ENCODE results near the gene FBXW7.

The FBXW7 gene

DNA sequence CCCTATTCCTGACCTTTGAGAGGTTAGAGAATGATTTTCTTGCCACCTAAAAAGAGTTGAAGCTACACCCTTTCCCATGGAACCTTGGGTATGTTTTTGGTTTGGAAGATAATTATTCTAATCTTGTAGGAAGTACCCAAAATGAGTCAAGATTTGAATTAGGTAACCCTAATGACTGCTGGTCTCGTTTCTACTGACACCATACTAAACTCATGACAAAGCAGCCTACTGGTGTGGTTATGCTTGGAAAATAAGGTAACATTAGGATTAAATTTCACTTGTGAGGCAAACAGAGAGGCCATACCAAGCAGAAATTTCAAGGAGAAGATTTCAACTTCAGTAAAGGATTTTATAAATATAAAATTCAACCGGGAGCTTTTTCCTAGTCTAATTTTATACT, 107.9 kb downstream of the FBXW7 start:
- DNase-seq (ENCODE audit: low spot score), result no peak

DNA sequence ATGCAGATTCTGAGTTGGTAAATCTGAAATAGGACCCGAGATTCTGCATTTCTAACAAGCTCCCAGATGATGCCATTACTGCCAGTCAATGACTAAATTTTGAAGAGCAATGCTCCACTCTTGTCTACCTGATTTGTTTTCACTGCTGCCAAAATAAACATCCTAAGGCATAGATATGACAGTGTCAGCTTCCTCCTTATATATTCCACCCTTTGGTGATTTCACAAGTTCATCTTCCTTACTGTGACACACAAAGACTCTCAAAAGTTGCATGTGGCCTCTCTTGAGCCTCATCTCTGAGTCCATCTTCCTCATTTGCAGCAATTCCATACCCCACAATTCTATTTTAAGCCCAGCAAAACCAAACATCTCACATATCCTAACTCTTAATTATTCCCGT, 110.9 kb downstream of the FBXW7 start:
- DNase-seq (ENCODE audit: low spot score), result no peak

DNA sequence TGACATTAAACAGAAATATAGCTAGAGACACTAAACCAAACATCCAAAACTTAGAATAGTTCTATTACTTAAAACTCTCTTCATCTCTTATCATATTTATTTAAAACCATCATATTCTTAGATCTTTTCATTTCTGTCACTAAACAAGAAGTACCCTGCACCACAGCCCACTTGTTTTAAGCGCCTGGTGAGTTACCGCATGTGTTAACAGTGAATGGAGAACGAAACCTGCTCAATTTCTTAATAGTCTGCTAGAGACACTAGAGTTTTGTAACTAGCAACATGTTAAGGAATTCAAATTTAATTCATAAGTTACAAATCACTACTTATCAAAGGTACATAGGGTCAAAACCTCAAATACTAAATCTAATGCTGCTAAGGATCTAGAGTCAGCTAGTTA, 111.5 kb downstream of the FBXW7 start:
- DNase-seq (ENCODE audit: low spot score), result no peak

DNA sequence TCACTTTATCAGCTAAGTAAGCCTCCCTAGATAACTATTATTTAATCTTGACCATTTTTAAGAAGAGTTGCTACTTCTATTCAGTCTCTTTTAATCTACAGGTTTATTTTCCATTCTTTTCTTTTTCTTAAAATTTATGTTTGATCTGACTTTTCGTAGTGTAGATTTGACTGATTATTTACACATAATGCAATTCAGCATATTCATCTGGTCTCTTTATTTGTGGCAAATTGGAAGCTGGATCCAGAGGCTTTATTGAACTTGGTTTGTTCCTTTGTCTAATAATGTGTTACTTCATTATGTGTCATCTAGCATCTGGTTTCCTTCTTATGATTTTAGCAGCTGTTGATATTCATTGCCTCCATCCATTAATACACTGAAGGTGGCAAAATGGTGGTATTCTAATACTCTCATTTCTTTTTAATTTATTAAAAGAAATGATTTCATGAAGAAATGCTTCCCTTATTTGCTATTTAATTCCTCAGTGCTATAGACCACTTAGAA, 113.0 kb downstream of the FBXW7 start:
- DNase-seq (ENCODE audit: low spot score), result no peak

DNA sequence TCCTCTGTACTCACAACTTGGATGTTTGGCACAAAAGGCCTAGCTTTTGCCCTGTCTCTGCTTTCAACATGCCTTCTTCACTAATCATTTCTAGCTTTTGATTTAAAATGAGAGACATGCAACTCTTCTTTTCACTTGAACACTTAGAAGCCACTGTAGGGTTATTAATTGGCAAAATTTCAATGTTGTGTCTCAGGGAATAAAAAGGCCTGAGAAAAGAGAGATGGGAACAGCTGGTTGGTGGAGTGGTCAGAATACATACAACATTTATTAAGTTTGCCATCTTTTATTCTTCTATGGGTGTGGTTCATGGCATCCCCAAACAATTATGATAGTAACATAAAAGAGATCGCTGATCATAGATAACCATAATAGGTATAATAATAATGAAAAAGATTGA, 114.3 kb downstream of the FBXW7 start:
- no peak for DNase-seq (ENCODE audit: low spot score)

DNA sequence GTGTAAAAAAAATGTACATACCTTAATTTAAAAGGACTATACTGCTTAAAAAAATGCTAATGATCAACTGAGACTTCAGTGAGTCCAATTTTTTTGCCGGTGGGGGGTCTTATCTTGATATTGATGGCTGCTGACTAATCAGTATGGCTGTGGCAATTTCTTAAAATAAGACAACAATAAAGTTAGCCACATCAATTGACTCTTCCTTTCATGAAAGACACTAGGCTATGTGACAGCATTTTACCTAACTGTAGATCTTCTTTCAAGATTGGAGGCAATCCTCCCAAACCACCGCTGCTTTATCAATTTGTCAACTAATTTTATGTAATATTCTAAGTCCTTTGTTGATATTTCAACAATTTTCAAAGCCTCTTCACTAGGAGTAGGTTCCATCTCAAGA, 116.1 kb downstream of the FBXW7 start:
- no peak for DNase-seq (ENCODE audit: low spot score)

DNA sequence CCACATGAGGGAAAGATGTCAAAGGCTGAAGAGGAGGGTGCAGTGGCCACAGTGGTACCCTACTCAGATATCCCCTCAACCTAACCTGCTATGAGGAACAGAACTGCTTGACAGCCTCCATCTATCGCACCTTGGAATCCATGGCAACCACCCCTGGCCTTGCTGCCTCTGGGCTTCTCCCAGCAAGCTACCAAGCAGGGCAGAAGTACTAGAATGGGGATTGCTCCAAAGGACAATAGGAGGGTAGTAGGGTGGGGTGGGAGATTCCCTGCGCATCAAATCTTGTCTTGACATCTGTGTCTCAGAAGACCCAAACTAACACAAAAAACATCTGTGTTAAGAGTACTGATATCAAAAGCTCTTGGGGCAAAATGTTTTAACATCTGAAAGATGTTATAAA, 118.2 kb downstream of the FBXW7 start:
- no peak for DNase-seq (ENCODE audit: low spot score)

DNA sequence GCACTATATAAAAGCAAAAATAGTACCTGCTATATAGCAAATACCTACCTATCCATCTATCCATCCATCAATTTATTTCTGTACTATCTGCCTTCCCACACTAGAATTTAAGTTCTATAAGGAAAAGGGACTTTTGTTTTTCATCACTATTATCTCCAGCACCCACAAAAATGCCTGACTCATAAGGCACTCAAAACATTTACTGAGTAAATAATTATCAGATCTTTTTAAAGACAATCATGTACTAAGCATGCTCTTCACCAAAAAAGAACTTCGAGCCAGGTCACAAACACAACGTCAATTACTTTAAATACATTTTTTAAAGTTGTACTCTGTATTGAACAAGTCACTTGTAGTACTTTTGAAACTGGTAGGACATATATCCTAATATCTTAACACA, 119.9 kb downstream of the FBXW7 start:
- DNase-seq (ENCODE audit: low spot score), result no peak

DNA sequence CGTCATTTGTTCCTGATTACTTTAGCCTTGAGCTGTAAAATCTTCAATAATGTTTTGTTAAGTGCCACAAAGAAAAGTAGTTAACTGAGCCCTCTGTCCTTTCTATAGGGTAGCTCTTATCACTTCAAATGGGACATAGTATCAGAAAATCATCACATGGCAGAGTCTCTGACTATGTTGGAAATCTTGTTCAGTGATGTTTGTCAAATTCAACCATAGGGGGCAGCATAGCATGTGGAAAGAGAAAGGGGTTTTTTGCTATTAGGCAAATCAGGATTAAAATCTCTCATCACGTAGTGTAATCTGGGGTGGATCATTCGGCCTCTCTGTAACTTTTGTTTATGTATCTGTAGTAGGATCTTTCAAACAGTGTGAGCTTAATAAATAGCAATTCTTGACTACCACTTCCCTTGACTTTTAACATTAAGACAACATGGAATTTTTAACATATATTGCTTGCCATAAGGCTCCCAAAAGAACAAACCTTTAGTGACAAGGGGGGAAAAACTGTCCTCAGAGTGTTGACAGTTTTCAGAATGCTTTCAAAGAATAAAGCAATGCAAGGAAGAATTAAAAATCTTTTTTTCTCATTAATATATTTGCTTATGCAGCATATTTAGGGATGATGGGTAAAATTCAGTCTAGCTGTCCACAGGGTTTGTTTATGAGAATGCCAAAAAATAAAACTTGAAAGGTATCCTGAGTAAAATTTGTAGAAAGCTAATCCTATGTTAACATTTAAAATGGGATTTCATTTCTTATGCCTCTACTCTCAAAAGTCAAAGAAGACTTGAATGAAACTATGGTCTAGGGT, 127.2 kb downstream of the FBXW7 start:
- peak; percentile 60 for DNase-seq (ENCODE audit: low spot score)

DNA sequence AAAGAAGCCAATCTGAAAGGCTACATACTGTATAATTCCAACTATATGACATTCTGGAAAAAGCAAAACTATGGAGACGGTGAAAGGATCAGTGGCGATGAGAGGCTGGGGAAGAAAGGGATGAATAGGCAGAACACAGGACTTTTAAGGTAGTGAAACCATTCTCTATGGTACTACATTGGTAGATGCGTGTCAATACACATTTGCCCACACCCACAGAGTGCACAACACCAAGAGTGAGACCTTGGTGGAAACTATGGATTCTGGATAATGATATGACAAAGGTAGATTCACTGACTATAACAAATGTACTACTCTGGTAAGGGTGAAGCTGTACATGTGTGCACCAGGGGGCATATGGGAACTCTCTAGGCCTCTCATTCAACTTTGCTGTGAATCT, 134.5 kb downstream of the FBXW7 start:
- no peak for DNase-seq (ENCODE audit: low spot score)

DNA sequence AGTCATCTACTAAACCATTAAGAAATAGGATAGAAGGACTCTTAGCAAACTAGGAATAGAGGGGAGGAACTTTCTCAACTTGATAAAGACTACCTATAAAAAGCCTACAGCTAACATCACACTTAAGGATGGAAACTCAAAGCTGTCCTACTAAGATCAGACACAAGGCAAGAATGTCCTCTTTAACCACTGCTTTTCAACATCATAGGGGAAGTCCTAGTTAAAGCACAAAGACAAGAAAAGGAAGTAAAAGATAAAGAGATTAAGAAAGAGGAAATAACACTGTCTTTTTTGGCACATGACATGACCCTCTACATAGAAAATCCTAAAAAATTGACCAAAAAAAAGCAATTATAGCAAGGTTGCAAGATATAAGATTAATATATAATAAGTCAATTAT, 136.6 kb downstream of the FBXW7 start:
- DNase-seq (ENCODE audit: low spot score), result no peak

DNA sequence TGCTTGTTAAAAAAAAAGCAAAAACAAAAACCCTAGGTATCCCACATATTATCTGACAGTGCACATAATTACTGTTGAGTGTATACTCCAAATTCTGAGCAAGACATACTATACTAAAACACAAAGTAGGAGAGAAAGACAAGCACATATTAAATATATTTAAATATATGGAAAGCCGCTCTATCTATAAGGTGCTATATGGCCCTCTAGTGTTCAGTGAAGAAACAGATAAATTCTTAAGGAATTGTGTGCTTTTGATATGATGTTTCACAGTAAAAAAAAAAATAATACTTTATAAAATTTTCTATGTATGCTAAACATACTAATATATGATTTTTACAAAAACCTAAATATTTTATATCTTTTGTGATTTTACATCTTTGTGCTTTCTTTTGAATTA, 137.8 kb downstream of the FBXW7 start:
- DNase-seq (ENCODE audit: low spot score), result no peak

DNA sequence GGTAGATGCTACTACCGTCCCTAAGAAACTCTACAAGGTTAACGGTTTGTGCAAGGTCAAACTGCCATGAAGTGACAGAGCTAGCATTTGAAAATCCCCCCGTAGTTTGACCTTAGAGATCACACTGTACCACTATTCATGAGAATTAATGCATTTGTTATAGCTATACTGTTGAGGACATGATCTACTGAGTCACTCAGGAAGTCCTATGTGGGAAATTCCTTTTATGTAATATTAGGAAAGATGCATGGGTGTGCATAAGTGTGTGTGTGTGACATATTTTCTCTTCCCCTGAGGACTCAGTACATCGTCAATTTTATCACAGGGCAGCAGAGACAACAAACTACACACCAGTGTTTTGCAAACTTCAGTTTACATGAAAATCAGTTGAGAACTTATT, 141.1 kb downstream of the FBXW7 start:
- no peak for DNase-seq (ENCODE audit: low spot score)

DNA sequence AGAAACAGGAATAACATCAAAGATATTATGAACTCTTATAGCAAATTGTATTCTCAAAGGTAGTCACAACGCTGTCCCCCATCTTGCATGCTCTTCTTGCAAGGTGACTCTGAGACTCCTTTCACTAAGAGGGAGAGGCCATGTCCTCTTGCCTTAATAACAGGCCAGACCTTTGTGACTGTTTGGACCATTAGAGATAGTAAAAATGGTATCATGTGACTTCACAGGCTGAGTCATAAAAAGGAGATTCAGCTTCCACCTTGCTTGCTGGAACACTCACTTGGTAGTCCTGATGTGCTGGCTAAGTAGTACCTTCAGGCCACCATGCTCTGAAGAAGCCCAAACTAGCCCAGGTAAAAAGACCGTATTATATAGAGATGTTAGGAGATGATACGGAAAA, 143.8 kb downstream of the FBXW7 start:
- no peak for DNase-seq (ENCODE audit: low spot score)

DNA sequence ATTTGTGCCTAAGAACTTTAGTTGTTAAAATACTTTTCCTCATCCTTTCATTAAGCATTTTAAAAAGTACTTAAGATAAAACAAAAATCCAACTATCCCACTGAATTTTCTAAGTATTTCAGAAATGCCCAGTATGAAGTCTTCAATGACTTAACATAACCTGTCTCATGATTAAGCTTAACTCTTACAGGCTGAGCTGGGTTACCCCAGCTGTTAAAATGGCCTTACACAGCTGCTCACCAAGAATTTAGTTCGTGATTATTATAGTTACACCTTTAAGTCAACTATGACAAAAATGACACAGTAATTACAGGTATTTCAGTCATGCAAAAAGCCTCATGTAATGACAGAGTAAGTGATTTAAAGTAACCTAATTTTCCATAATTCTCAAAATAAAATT, 145.7 kb downstream of the FBXW7 start:
- no peak for DNase-seq (ENCODE audit: low spot score)

DNA sequence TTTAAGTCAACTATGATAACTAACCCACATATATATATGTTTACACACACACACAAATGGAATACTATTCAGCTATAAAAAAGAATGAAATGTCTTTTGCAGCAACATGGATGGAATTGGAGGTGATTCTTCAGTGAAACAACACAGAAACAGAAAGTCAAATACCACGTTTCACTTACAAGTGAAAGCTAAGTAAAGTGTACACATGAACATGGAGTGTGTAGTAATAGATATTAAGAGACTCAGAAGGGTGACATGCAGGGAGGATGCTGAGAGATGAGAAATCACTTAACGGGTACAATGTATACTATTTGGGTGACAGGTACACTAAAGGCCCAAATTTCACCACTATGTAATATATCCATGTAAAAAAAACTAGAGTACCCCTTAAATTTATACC, 146.5 kb downstream of the FBXW7 start:
- DNase-seq (ENCODE audit: low spot score), result no peak

DNA sequence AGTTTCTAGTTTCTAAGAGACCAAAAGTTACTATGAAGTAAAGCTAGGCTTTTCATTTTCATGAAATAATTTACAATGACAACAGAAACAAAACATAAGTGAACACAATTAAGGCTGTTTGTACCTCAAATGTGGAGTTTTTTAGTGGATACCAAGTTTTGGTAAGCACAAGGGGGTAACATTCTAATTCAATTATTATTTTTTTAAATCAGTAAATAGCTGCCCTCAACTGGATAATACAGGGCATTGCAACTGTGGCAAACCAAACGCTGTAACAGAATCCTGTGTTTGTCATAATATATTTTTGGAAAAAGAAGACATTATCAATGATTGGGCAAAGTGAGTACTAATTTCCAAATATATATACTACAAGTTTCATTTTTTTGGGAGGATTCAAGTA, 150.3 kb downstream of the FBXW7 start:
- no peak for DNase-seq (ENCODE audit: low spot score)

DNA sequence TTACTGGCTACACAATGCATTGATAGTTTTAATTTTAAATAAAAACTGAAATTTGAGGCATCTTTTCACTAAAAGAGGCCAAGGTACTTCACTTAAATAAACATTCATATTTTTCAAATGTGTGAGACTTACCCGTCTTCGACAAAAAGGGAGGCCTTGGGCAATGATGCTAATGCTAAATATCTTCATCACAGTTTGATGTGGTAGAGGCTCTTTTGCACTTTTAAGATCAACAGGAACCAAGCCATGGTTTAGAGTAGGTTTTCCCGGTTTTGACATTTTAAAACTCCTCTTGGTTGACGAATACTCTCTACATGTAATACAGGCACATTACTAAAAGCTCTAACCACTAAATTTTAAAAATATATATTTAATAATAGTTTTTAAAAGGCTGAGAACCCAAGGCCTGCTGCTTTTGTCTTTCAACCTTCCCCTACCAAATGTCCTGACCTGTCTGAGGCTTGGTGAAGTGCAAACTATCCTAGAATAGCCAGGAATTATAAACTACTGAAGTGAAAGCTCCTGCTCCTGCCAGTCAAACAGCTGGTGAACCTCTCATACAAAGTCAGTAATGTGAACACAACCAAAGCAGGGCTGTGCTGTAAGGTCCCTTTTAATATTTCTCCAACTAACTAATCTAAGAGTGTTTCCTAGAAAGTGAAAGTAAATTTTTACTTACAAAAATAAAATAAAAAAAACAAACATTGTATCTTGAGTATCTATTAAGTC, 153.7 kb downstream of the FBXW7 start:
- DNase-seq (ENCODE audit: low spot score), result no peak

DNA sequence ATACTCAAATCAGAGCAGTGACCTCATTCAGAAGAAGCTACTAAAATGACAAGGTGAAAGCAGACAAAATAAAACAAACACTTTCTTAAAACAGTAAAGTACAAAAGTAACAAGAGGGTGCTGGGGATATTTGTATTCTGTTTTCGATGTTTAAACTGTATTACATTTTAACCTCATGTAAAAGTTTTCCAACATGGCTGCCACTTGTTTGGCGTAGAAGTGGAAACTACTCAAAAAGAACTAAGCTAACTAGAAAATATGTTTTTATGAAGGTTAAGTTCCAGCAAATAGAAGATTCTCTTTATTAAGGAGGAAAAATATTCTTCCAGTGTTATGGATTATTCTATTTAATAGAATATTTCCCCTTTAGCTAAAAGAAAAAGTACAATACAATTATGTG, 155.0 kb downstream of the FBXW7 start:
- no peak for DNase-seq (ENCODE audit: low spot score)

DNA sequence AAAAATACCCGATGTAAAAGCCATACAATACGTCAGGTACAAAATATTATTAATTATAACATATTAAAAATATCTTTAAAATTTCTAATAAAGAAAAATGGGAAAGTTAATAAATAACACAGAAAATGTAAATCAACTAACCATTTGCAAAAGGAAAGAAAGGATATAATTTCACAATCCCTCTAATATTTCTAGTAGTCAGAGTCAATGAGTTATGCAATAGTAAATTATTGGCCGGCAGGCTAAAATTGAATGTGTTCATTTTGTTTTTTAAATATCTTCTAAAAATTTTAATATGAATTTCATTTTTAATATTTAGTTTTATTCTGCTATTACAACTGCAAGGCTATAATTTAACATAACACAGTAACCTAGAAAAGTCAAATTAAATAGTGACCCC, 155.7 kb downstream of the FBXW7 start:
- no peak for DNase-seq (ENCODE audit: low spot score)

DNA sequence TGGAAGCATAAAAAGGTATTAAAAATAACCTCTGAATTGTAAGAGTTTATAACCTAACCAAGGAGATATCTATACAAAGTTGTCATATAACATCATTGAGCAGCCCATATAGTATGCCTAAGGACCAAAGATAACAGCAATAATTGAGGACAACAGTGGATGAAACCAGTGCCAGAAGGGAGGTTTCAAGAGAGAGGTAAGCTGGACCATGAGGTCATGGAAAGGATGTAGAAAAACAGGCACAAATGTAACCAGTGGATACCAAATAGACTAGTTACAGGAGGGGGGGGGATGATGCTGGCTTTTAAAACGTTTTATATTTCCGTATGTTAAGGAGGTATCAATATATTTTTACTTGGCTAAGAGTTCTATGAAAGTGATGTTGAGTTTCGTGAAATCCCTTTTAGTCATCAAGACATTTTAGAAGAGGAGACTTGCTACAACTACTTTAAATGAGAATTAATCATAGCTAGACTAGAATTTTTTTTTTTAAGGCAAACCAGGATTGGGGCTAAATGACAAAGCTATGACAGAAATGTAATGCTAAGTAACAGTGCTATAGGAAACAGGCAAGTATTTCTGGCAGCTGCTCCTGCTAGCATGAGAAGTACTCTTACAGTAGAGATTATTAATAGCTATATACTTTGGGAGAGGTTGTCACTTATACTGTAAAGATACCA, 161.1 kb downstream of the FBXW7 start:
- peak; percentile 34 for DNase-seq (ENCODE audit: low spot score)

DNA sequence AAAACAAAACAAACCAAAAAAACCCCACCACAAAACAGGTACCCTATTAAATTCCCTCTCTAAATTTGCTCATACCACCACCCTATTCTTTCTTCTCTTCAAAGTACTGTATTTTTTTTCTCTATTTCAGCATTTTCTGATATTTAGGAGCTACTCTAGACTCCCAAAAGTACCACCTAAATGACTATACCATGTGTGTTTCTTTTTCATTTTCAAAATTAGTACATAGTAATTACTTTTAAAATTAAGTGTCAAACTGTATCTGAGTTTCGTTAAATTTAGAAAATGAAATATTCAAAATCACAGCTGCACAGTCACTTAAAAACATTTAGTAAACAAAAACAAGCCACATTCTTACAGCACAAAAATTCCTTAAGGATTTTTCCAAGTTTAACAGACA, 161.7 kb downstream of the FBXW7 start:
- DNase-seq (ENCODE audit: low spot score), result no peak

DNA sequence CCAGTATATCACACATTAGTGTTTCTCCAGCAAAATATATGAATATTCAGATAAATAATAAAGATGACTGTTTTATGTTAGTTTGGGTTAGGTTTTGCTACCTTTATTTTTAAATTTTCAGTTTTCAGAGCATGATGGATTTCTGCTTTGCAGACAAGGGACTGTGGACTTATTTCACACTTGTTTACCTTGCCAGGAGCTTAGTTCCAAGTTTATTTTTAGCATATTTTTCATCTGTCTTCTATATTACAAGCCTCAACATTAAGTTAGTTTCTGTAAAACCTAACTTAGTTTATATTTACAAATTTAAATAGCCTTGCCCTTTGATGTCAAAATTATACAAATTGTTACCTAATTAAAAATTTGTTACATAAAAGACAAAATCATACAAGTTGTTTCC, 163.4 kb downstream of the FBXW7 start:
- no peak for DNase-seq (ENCODE audit: low spot score)

All from activated CD4-positive, alpha-beta T cell treated with anti-CD3 and anti-CD28 coated beads, Interleukin-2, Interleukin-4, amounts not matched to agents 100 ng/mL and 50 ng/mL, durations not matched to agents 16 hours and 8 hours (primary cell).